Epithelial cell of prostate (primary cell): ENCODE measurements around the gene SYNJ2.

Experiments
- DNase-seq: peaks from one replicate; pipeline ENCODE4 v3.0.0-alpha.2; 2011; ENCODE audit warnings: low read depth, low spot score
- H3K27ac ChIP-seq: fragments of 450-650 bp; 2 replicates; pipeline ENCODE4 v1.5.1; 2017; ENCODE audit warnings: mild to moderate bottlenecking

SYNJ2 gene

DNA sequence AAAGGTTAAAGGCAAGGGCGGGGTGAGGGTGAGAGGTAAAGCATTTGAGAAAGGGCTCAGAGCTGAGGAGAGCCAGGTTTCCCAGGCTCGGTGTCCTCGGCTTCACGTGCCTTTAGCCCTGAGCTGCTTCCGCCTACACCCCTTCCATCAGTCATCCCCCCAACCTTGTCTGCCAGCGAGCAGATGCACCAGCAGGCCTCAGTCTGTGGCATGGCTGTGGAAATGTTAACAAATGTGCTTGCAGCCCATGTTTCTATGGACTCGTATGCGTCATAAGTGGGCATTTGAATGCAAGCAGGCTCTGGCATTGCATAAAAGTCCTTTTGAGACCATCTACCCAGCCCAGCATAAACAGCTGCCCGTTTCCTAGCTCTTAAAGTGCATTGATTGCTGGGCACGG is 88.8 kb downstream of the SYNJ2 start:
- H3K27ac ChIP-seq: no peak overlapping the region
- DNase-seq: no peak

DNA sequence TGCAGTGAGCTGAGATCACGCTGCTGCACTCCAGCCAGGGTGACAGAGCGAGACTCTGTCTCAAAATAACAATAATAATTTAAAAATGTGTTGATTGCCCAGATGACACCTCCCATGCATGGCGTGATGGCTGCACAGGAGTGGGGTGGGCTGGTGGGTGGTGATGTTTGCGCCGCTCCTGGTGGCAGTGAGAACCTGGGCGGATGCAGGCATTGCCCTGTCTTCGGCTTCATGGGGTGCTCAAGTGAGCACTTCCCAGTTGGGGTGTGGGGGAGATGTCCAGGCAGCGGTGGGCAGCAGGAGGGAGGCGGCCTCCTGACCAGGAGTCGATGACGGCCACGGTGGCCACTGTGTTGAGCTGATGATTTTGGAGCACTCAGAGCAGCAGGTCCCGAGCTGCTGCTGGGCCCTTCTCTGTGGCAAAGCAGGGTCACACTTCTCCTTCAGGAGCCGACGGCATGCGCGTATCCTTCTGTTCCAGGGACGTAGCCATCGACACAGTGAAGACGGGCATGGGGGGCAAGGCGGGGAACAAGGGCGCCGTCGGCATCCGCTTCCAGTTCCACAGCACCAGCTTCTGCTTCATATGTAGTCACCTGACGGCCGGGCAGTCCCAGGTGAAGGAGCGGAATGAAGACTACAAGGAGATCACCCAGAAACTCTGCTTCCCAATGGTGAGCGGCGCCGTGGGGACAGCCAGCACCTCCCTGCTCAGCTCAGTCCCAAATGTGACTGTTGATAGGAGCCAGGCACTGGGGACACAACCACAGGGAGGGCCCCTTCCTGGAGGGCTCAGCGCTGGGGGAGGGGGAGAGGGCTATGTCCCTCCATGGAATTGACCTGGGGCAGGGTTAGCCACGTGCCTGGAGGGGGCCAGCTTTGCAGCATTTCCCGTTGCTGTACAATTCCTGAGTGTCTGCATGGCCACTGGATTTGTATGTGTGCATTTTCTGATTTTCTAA is 89.7 kb downstream of the SYNJ2 start:
- H3K27ac ChIP-seq: no peak overlapping the region
- DNase-seq: no peak

DNA sequence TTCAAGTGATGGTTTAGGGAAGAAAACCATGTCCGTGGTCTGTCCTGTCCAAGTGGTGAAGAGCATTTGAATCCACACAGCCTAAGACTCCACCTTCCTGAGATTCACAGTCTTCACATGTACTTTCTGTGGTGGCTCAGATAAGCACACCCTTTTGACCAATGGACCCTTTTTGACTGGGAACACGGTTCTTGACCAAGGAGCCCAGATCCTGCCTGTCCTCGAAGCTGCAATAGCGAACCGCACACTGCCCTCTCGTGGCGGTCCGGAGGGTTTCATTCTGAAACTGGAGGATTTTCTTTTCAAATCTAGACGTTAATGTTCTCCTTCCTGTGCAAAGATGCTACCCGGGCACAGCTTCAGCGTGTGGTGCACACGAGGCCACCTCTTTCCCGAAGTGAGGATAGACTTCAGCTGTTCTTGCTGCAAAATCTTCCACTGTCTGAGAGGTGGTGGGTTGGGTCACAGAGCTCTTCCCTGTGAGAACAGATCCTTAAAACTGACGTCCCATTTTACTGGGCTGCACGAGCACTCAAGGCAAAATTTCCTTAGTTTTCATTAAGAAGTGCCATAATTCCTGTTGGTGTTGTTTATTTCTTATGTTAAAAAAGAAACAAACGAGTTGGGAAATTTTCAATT is 90.5 kb downstream of the SYNJ2 start:
- H3K27ac ChIP-seq: no peak overlapping the region
- DNase-seq: no peak

DNA sequence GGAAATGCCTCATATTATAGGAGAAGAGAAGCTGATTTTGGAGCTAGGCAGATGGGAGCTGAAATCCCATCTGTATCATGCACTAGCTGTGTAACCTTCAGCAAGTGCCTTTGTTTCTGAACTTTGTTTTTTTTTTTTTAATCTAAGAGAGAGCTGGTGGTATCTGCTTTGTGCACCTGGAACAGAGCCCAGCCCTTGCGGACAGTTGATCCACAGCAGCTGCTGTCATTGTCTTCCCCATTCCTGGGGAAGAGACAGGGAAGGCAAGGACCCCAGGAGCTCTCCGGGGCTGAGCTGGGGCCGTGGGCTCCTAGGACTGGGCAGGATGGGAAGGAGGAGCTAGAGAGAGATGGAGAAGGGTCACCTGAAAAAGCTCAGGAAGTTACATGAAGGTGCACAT is 92.1 kb downstream of the SYNJ2 start:
- no peak overlapping the region for H3K27ac ChIP-seq
- DNase-seq: no peak

DNA sequence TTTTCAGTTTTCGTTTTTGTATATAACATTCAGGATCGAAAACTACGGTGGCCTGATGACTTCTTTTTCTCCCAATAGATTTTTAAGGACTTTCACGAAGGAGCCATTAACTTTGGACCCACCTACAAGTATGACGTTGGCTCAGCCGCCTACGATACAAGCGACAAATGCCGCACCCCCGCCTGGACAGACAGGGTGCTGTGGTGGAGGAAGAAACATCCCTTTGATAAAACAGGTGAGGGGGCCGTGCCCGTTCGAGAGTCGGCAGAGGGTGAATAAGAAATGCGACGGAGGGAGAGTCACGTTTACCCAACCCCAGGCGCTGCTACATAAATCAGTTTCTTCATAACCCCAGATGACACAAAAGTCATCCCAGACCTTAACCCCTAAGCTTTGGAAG is 94.9 kb downstream of the SYNJ2 start:
- no peak for DNase-seq
- H3K27ac ChIP-seq: no peak overlapping the region

DNA sequence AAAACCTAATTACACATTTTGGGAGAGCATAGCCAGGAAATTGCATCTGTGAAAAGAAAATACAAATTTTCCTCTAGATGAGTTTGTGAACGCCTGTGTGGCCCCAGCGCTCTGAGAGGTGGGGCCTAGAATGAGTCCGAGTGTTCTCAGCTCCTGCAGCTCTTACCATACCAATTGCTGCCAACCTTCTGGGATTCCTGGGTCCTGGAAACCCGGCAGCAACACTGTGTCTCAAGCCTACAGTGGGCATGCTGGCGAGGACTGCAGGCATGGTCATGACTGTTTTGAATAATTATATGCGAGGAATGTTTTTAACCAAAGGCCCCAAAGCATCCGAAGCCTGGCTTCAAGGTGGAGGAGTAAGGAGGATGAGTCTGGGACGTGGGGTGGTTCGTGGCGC is 96.0 kb downstream of the SYNJ2 start:
- no peak overlapping the region for H3K27ac ChIP-seq
- no peak for DNase-seq

DNA sequence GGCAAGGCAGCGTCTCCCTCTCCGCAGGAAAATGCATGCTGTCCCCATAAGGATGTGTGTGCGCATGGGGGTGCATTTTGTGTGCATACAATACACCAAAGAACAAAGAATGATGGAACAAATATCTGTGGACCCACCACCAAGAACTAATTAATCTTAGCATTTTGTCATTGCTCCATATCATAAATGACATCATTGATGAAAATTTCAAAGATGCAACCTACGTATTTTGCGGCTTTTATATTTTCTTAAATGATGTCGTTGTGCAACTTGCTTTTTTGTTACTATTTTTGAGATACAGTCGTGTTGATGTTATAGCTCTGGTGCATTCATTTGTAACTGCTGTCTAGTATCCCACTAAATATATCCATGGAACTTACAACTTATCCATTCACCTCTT is 96.7 kb downstream of the SYNJ2 start:
- DNase-seq: no peak
- no peak overlapping the region for H3K27ac ChIP-seq

DNA sequence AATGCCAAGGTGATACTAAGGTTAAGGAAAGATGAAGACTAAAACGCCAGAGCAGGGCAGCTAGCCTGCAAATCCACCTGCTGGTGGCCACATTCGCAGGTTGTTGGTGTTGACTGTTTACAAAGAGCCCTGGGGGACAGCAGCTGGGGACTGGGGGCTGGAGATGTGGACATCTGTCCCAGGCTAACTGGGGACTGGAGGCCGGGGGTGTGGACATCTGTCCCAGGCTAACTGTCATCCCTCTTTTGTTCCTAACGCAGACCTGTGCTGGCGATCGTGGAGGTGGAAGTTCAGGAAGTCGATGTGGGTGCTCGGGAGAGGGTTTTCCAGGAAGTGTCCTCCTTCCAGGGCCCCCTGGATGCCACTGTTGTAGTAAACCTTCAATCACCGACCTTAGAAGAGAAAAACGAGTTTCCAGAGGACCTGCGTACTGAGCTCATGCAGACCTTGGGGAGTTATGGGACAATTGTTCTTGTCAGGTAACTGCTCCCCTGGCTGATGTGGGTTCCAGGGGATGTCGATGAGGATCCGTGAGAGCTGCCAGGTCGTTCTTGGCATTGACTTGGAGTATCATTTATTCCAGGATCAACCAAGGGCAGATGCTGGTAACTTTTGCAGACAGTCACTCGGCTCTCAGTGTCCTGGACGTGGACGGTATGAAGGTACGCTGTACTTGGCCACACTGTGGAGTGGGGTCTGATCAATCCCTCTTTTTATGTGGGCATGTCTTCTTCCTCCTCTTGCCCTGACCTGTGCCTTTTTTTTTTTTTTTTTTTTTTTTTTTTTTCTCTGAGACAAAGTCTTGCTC is 99.4 kb downstream of the SYNJ2 start:
- DNase-seq: no peak
- H3K27ac ChIP-seq: no peak overlapping the region

DNA sequence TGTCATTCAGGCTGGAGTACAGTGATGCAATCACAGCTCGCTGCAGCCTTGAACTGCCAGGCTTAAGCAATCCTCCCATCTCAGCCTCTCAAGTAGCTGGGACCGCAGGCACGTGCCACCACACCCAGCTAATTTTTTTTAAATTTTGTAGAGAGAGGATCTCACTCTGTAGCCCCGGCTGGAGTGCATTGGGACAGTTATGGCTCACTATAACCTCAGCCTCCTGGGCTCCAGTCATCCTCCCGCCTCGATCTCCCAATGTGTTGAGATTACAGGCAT is 99.9 kb downstream of the SYNJ2 start:
- H3K27ac ChIP-seq: no peak overlapping the region
- no peak for DNase-seq

DNA sequence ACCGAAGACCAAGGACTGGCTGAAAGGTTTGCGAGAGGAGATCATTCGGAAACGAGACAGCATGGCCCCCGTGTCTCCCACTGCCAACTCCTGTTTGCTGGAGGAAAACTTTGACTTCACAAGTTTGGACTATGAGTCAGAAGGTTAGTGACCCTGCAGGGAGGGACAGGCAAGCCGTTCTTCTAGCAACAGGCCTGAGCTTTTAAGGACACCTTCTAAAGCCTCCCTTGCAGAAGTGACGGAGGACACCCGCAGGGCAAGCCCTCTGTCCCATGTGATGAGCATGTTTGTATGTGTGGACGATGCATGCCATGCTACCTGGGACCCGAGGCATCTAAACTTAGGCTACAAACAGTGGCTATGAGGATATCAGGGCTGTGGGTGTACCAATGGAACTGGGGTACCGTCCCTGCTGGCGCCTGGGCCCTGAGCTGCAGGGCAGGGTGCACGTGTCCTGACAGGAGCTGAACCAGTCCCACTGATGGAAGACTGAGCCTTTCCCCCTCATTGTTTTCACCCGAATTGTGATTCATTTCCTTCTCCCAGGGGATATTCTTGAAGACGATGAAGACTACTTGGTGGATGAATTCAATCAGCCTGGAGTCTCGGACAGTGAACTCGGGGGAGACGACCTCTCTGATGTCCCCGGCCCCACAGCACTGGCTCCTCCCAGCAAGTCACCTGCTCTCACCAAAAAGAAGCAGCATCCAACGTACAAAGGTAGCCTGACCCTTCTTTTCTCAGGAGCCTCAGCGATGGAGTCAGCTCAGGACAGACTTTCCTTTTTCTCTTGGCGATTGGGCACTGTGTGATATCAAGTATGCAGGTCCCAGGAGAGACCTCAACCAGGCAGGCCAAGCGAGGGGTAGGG is 102.0 kb downstream of the SYNJ2 start:
- H3K27ac ChIP-seq: no peak overlapping the region
- DNase-seq: no peak

DNA sequence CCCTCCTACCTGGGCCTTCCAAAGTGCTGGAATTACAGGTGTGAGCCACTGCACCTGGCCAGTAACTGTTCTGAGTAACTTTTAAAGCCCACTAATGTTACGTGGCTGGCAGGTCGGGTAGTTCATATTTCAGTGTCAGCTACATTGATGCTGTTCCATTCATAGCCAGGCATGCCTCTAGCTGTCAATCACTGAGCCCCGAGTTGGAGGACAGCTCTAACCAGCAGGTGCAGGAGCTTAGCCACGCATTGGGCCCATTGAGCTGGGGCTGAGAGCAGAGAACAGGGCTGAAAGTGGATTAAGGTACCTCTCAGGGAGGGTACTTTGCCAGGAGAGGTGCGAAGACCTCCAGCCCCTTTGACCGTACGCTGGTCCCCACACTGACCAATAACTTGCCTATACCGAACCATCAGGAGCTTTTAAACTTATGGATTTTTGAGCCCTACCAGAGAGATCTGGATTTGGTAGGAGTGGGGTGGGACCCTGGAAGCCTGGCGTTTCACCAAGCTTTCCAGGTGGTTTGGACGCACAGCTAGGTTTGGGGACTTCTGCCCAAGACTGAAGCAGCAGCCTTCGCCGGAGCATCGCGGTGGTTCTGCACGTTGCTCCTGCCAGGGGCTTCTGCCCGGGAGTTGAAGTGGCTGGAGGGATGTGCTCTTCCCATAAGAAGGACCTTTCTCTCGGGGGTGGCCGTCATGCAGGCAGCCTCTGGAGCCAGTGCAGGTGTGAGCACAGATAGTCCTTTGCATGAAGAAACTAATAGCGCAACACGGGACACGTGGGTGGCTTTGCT is 103.8 kb downstream of the SYNJ2 start:
- H3K27ac ChIP-seq: no peak overlapping the region
- no peak for DNase-seq

DNA sequence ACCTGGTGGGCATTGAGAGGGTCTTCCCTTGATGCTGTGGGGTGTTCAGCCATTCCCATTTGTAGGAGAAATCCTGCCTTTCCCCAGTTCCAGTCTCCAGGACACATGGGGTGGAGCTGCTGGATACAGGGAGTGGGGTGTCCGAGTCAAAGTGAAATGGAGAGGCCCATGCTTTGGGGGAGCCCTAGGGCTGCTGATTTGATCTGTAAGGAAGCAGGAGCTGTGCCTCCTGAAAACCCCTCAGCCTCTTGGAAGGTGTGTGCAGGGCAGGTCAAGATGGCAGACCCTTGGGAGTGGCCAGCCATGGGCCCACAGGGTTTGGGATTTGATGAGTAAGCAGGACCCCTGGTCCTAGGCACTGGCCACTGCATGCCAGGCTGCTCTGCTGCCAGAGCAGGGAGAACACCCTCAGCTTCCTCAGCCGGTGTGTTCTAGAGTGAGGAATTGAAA is 104.4 kb downstream of the SYNJ2 start:
- H3K27ac ChIP-seq: no peak overlapping the region
- DNase-seq: no peak

DNA sequence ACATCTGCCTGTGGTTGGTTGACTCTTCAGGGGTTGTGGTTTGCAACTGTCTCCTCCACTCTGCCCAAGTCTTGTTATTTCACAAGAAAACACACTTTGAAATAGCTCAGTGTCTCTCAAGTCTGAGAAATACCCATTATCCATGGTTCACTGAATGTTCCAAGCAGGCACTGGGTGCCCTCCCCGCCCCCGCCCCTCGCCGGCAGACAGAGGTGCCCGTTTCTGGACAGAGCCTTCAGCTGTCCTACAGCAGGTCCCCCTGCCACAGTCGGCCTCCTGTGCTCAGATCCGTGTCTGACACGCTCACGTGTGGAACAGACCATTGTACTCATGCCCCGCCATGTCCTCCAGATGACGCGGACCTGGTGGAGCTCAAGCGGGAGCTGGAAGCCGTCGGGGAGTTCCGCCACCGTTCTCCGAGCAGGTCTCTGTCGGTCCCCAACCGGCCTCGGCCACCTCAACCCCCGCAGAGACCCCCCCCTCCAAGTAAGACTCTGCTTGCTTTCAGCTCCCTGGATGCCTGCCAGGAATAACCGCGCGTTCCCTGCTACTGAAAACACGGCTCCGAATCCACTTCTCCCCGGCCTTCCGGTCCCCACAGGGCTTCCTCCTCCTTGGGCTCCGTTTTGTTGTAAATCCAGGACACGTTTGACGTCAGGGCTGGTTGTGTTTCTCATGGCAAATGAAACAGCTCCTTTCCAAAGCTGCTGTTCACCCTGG is 105.0 kb downstream of the SYNJ2 start:
- DNase-seq: no peak

DNA sequence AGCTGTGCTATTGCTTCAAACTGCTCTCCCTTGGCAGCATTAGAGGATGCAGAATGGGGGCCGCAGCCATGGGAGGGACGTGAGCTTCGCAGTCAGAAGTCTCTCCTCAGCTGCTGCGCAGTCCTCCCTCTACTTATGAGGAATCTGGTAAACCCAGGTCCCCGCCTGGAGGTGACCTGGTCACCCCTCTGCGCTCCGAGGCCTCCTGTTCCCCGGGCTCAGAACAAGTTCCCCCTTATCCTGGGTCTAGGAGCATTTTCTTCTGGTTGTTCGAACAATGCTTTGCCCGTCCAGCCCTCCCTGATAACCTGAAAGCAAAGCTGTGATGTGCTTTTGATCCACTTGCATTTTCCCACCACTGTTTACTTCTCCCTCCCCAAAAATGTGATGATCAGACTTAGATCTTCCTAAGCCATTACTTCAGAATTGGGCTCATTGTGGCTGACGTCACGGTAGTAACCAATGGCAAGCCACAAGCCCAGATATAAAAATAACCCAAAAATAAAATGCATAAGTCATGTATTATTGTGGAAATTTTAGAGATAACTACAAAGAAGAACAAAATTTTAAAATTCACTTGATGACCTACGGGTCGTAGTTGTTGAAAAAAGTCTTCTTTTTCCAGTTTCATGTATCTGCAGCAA is 105.7 kb downstream of the SYNJ2 start:
- DNase-seq: no peak
- H3K27ac ChIP-seq: no peak overlapping the region

More for the DNA sequence above, 105.0 kb downstream of the SYNJ2 start:
- no peak overlapping the region for H3K27ac ChIP-seq

DNA sequence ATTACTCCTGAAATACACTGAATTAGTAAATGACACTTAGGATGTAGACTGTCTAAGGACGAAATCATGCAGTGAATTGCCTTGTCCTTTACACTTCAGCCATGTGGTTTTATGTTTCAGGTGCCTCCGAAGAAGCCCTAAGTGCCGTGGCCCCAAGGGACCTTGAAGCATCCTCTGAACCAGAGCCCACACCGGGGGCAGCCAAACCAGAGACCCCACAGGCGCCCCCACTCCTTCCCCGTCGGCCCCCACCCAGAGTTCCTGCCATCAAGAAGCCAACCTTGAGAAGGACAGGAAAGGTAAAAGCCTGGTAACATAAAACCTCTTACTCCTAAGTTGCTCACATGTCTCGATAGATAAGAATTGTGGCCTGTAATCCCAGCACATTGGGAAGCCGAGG is 111.1 kb downstream of the SYNJ2 start:
- H3K27ac ChIP-seq: no peak overlapping the region
- no peak for DNase-seq

DNA sequence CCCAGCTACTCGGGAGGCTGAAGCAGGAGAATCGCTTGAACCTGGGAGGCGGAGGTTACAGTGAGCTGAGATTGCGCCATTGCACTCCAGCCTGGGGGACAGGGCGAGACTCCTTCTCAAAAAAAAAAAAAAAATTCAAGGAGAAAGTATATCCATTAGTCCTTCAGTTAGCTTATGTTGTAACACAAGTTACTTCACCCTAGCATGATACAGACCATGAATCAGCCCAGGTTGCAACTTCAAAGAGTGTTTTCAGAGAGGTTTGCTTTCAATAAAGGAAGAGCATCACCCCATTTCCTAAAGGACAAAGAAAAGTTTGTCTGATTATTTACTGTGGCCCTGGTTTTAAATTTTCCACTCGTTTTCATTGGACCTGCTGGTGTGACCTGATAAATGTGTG is 113.4 kb downstream of the SYNJ2 start:
- DNase-seq: peak; percentile 18
- H3K27ac ChIP-seq: no peak overlapping the region

DNA sequence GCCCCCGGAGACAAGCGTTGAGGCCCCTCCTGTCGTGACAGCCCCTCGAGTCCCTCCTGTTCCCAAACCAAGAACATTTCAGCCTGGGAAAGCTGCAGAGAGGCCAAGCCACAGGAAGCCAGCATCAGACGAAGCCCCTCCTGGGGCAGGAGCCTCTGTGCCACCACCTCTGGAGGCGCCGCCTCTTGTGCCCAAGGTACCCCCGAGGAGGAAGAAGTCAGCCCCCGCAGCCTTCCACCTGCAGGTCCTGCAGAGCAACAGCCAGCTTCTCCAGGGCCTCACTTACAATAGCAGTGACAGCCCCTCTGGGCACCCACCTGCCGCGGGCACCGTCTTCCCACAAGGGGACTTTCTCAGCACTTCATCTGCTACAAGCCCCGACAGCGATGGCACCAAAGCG is 114.0 kb downstream of the SYNJ2 start:
- no peak for DNase-seq
- H3K27ac ChIP-seq: no peak overlapping the region

DNA sequence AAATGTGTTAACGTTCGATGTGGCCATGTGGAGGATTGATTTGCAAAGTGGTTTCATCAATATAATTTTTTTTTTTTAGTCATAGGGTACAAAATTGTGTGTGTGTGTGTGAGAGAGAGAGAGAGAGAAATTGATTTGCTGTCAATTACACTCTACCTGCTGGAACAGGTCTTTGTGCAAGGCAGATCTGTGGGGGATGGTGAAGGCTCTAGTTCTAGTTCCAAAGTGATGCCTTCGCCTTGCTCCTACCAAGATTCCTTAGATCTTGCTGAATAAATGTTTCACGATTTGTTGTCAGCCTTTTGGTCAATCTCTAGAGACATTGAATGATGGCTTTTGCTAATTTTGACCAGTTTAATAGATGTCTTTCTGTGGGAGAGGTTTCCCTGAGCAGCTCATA is 121.6 kb downstream of the SYNJ2 start:
- no peak overlapping the region for H3K27ac ChIP-seq
- DNase-seq: no peak
